GM12872 (cell line): ENCODE data around the gene TTC21A.

Source experiments
- TF ChIP-seq, protein P1 (sequence below): IDR thresholded peaks from 3 replicates; pipeline ENCODE4 v1.5.1; 2011; ENCODE audit warnings: low read depth, mild to moderate bottlenecking, low read length, moderate library complexity; ENCODE audit not compliant: insufficient read depth

The TTC21A gene

DNA sequence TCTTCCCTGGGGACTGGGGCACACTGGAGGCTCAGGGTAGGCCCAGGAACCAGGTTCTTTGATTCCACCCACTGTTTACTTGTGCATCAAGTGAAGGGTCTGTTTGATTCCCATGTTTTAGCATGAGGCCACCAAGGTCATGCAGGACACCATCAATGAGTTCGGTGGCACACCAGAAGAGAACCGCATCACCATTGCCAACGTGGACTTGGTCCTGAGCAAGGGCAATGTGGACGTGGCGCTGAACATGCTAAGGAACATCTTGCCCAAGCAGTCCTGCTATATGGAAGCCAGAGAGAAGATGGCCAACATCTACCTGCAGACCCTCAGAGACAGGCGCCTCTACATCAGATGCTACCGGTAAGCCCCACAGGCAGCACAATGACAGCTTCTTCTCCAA, 21.5 kb downstream of the TTC21A start:
- TF ChIP-seq, protein P1, sequence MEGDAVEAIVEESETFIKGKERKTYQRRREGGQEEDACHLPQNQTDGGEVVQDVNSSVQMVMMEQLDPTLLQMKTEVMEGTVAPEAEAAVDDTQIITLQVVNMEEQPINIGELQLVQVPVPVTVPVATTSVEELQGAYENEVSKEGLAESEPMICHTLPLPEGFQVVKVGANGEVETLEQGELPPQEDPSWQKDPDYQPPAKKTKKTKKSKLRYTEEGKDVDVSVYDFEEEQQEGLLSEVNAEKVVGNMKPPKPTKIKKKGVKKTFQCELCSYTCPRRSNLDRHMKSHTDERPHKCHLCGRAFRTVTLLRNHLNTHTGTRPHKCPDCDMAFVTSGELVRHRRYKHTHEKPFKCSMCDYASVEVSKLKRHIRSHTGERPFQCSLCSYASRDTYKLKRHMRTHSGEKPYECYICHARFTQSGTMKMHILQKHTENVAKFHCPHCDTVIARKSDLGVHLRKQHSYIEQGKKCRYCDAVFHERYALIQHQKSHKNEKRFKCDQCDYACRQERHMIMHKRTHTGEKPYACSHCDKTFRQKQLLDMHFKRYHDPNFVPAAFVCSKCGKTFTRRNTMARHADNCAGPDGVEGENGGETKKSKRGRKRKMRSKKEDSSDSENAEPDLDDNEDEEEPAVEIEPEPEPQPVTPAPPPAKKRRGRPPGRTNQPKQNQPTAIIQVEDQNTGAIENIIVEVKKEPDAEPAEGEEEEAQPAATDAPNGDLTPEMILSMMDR, result no peak

- TF ChIP-seq, protein P1, result no peak
Measured at GRCh38 chr3:39130026-39130425, 22.5 kb downstream of the TTC21A start.

DNA sequence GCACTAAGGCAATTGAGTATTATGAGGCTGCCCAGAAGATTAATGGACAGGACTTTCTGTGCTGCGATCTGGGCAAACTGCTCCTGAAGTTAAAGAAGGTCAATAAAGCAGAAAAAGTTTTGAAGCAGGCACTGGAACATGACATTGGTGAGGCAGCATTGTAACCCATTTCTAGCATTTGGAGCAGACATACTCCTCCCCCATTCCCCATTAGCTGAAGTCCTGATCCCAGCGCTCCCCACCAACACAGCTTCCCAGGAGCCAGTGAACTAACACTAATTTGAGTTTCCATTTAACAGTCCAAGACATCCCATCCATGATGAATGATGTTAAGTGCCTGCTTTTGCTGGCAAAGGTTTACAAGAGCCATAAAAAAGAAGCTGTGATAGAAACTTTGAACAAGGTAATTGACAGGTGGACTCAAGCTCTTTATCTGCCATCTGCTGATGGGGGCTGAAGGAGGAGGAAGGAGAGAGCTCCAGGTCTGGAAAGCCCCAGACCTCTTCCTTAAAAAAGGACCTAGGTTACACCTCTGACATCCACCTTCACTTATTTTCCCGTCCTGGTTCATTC, 23.3 kb downstream of the TTC21A start:
- TF ChIP-seq, protein P1, result no peak

GRCh38 chr3:39132096-39133092, 24.9 kb downstream of the TTC21A start:
- TF ChIP-seq, protein P1, result no peak

GRCh38 chr3:39133093-39133490, 25.6 kb downstream of the TTC21A start:
- TF ChIP-seq, protein P1, result no peak

DNA sequence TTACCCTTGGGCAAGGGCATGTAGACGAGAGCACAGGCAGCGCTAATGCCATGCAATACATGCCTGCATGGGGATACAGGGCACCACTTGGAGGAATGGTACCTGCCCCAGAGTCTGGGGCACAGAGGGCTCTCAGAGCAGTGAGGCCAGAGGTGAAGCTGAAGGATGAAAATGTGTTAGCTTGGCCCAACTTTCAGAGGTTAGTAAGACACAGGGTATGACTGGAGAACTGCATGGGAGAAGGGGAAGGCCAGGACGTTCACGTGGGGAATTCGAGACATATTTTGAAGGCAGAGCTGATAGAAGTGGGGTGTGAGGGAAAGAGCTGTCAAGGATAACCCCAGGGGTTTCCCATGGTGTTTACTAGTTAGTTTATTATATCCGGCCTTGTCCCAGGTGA, 26.3 kb downstream of the TTC21A start:
- TF ChIP-seq, protein P1, result no peak

- TF ChIP-seq, protein P1, result no peak
Measured at GRCh38 chr3:39134305-39134704, 26.8 kb downstream of the TTC21A start.
